Gastrocnemius medialis (tissue), 4 donors: Measurements from ENCODE around the gene VIM.

Source experiments
- CTCF ChIP-seq, 5 experiments: fragments of 450-650 bp in 3 of 5; fragments of 200-600 bp in 2 of 5; sonication (generic) in 2 of 5; IDR thresholded peaks in 4 of 5; conservative IDR thresholded peaks in 1 of 5; 1 replicate in 4 of 5; 2 replicates in 1 of 5; pipeline ENCODE4 v1.5.1; 2016 to 2019; ENCODE audit warnings: antibody characterized with exemption in 5 of 5, mild to moderate bottlenecking in 3 of 5, moderate library complexity in 3 of 5
- POLR2A ChIP-seq, 2 donors: fragments of 450-650 bp; IDR thresholded peaks; one replicate each; pipeline ENCODE4 v1.6.1; 2017; ENCODE audit warnings: antibody characterized with exemption in 2 of 2, mild to moderate bottlenecking in 2 of 2, moderate library complexity in 2 of 2

- TF ChIP-seq CTCF (IDR thresholded peaks at IDR 0.05 in 4 of 5, conservative IDR thresholded peaks at IDR 0.05 in 1 of 5) (no peak), POLR2A (IDR thresholded peaks at IDR 0.05) (no peak)
Observed at GRCh38 chr10:17265468-17265867, 37.4 kb downstream of the VIM start.
